ENCODE measurements around the gene LTBP4.

The LTBP4 gene

GRCh38 chr19:40671404-40671803, 70.2 kb downstream of the LTBP4 start:
- no peak for TF ChIP-seq CTCF (IDR thresholded peaks at IDR 0.05; ENCODE audit: insufficient read depth, low read depth, low read length, missing control alignments)
- H3K4me3 ChIP-seq (ENCODE audit: low read depth, low read length) = no peak overlapping the region
- no peak for DNase-seq (ENCODE audit: low read depth)

- no peak for TF ChIP-seq CTCF (IDR thresholded peaks at IDR 0.05; ENCODE audit: insufficient read depth, low read depth, low read length, missing control alignments)
- DNase-seq (ENCODE audit: low read depth) = no peak
- H3K4me3 ChIP-seq (ENCODE audit: low read depth, low read length) = no peak overlapping the region
Measured at GRCh38 chr19:40672038-40672437, 70.9 kb downstream of the LTBP4 start.

- no peak for DNase-seq (ENCODE audit: low read depth)
- TF ChIP-seq CTCF (IDR thresholded peaks at IDR 0.05; ENCODE audit: insufficient read depth, low read depth, low read length, missing control alignments) = no peak
Measured at GRCh38 chr19:40672573-40673299, 71.6 kb downstream of the LTBP4 start.

GRCh38 chr19:40673397-40673796, 72.2 kb downstream of the LTBP4 start:
- no peak for DNase-seq (ENCODE audit: low read depth)
- TF ChIP-seq CTCF (IDR thresholded peaks at IDR 0.05; ENCODE audit: insufficient read depth, low read depth, low read length, missing control alignments) = no peak
- H3K4me3 ChIP-seq (ENCODE audit: low read depth, low read length) = no peak overlapping the region

More at GRCh38 chr19:40672573-40673299, 71.6 kb downstream of the LTBP4 start:
- H3K4me3 ChIP-seq (ENCODE audit: low read depth, low read length) = no peak overlapping the region

GRCh38 chr19:40674291-40674690, 73.1 kb downstream of the LTBP4 start:
- no peak overlapping the region for H3K4me3 ChIP-seq (ENCODE audit: low read depth, low read length)
- TF ChIP-seq CTCF (IDR thresholded peaks at IDR 0.05; ENCODE audit: insufficient read depth, low read depth, low read length, missing control alignments) = no peak
- no peak for DNase-seq (ENCODE audit: low read depth)

GRCh38 chr19:40677156-40677555, 76.0 kb downstream of the LTBP4 start:
- no peak for TF ChIP-seq CTCF (IDR thresholded peaks at IDR 0.05; ENCODE audit: insufficient read depth, low read depth, low read length, missing control alignments)
- H3K4me3 ChIP-seq (ENCODE audit: low read depth, low read length) = no peak overlapping the region
- no peak for DNase-seq (ENCODE audit: low read depth)
